K562 (cell line): ENCODE results near the gene BRAP. TPM values are rescaled to one million over a fixed set of nuclear protein-coding genes. Genes with fewer than 3 reads are reported as not detected.

Experiments
- ARID2 ChIP-seq: fragments of 450-650 bp; IDR thresholded peaks from 2 replicates; pipeline ENCODE4 v1.6.1; 2017; ENCODE audit warnings: antibody characterized with exemption, mild to moderate bottlenecking
- CBX1 ChIP-seq: sonication (generic); IDR thresholded peaks from 2 replicates; pipeline ENCODE4 v1.6.1; 2016; ENCODE audit warnings: antibody characterized with exemption, low read depth, mild to moderate bottlenecking
- DLX4 ChIP-seq: fragments of 250-450 bp; sonication (Bioruptor Pico); IDR thresholded peaks from 2 replicates; pipeline ENCODE4 v1.6.1; 2021; ENCODE audit warnings: mild to moderate bottlenecking
- E2F3 ChIP-seq: fragments of 250-450 bp; sonication (Bioruptor Pico); IDR thresholded peaks from 2 replicates; pipeline ENCODE4 v1.4.0; 2020; ENCODE audit warnings: mild to moderate bottlenecking
- ELF1 ChIP-seq: fragments of 200-800 bp; sonication (Bioruptor generic); IDR thresholded peaks from 2 replicates; pipeline ENCODE4 v1.6.1; 2016; ENCODE audit warnings: missing genetic modification characterization, missing compliant biosample characterization
- ETS2 ChIP-seq: IDR thresholded peaks from 2 replicates; pipeline ENCODE4 v1.6.1; 2016; ENCODE audit warnings: borderline replicate concordance, missing genetic modification characterization, mild to moderate bottlenecking, moderate library complexity, missing compliant biosample characterization; ENCODE audit not compliant: poor library complexity, severe bottlenecking
- GABPA ChIP-seq: fragments of 200-800 bp; sonication (Bioruptor generic); conservative IDR thresholded peaks from 2 replicates; pipeline ENCODE4 v1.6.1; 2016; ENCODE audit warnings: low read depth, missing genetic modification characterization, missing compliant biosample characterization
- GTF2B ChIP-seq: IDR thresholded peaks from 2 replicates; pipeline ENCODE4 v1.6.1; 2011; ENCODE audit not compliant: insufficient read length; ENCODE audit errors: extremely low read depth
- GTF2F1 ChIP-seq: IDR thresholded peaks from 2 replicates; pipeline ENCODE4 v1.6.1; 2011; ENCODE audit warnings: low read depth, low read length, improper control_type of control experiment
- ILF3 ChIP-seq: fragments of 450-650 bp; IDR thresholded peaks from 2 replicates; pipeline ENCODE4 v1.6.1; 2018; ENCODE audit warnings: antibody characterized with exemption, mild to moderate bottlenecking, moderate library complexity, borderline replicate concordance
- JUND ChIP-seq, 2 experiments: IDR thresholded peaks; 2 replicates in 1 of 2; 3 replicates in 1 of 2; pipeline ENCODE4 v1.6.1; 2011; ENCODE audit warnings: borderline replicate concordance in 2 of 2, low read depth in 2 of 2, low read length in 2 of 2, improper control_type of control experiment in 1 of 2, missing biosample characterization in 1 of 2, missing genetic modification characterization in 1 of 2, missing genetic modification reagents in 1 of 2
- KDM2B ChIP-seq: fragments of 250-450 bp; sonication (Bioruptor Pico); IDR thresholded peaks from 2 replicates; pipeline ENCODE4 v1.8.0; 2021; ENCODE audit warnings: mild to moderate bottlenecking, moderate library complexity
- MAX ChIP-seq: sonication (generic); formaldehyde crosslinking; IDR thresholded peaks from 2 replicates; pipeline ENCODE4 v1.9.0; 2022; ENCODE audit warnings: mild to moderate bottlenecking, missing genetic modification reagents
- OTX1 ChIP-seq: fragments of 450-650 bp; formaldehyde crosslinking; IDR thresholded peaks from 2 replicates; pipeline ENCODE4 v1.4.0; 2022; ENCODE audit warnings: mild to moderate bottlenecking
- PREB ChIP-seq: sonication (generic); formaldehyde crosslinking; IDR thresholded peaks from 2 replicates; pipeline ENCODE4 v1.8.1; 2023; ENCODE audit warnings: mild to moderate bottlenecking, missing genetic modification reagents
- TFAP4 ChIP-seq: sonication (generic); formaldehyde crosslinking; IDR thresholded peaks from 2 replicates; pipeline ENCODE4 v1.8.0; 2022; ENCODE audit warnings: missing genetic modification reagents, mild to moderate bottlenecking, moderate library complexity, borderline replicate concordance
- USF2 ChIP-seq: sonication (generic); formaldehyde crosslinking; IDR thresholded peaks from 2 replicates; pipeline ENCODE4 v1.5.0; 2020; ENCODE audit warnings: missing genetic modification reagents
- VEZF1 ChIP-seq: fragments of 200-800 bp; sonication (Bioruptor generic); IDR thresholded peaks from 2 replicates; pipeline ENCODE4 v1.6.1; 2017; ENCODE audit warnings: missing genetic modification characterization, missing compliant biosample characterization
- ZNF12 ChIP-seq: sonication (generic); formaldehyde crosslinking; IDR thresholded peaks from 2 replicates; pipeline ENCODE4 v1.4.0; 2020; ENCODE audit warnings: mild to moderate bottlenecking, missing genetic modification reagents
- ZNF354B ChIP-seq: fragments of 250-450 bp; sonication (Bioruptor Pico); IDR thresholded peaks from 2 replicates; pipeline ENCODE4 v1.4.0; 2020
- ZNF431 ChIP-seq: sonication (generic); formaldehyde crosslinking; IDR thresholded peaks from 2 replicates; pipeline ENCODE4 v1.8.0; 2022; ENCODE audit warnings: mild to moderate bottlenecking, missing genetic modification reagents
- polyA plus RNA-seq, 8 experiments: library from polyadenylated mRNA; depleted of rRNA in 4 of 8; stranded (reverse) in 5 of 8; unstranded in 3 of 8; fragments of >200 nt; fragmentation: Nextera tagmentation in 2 of 8; fragmentation: Illumina TruSeq in 1 of 8; extraction: Ambion mirVana in 2 of 8; extraction: Trizol in 1 of 8; gene quantifications; 2 replicates each; pipeline versions ENCODE4 v1.2.1 to v1.2.3, GENCODE V29; 2011 to 2014; ENCODE audit warnings: inconsistent platforms in 1 of 8, missing spikeins in 1 of 8
- total RNA-seq, 7 experiments: library from RNA; depleted of rRNA in 6 of 7; stranded (reverse); fragments of >200 nt in 6 of 7; fragmentation: Illumina TruSeq in 2 of 7; extraction: Trizol in 2 of 7; gene quantifications; 2 replicates each; pipeline versions ENCODE4 v1.2.1 to v1.2.3, GENCODE V29; 2011 to 2021; ENCODE audit warnings: low replicate concordance in 1 of 7

BRAP gene
- total and polyA plus RNA-seq, 9 of the 15 experiments (the other 6 are each of a cell fraction or from before 2014, with no cell fraction given): 2.2 to 32.6 (median 27.5) TPM

GRCh38 chr12:111599453-111600204 lies 86.1 kb downstream of the BRAP start (continued):
- TF ChIP-seq ZNF431 (CRISPR knock-in tag) (no peak), TFAP4 (peak; percentile 82), ETS2 (no peak), USF2 (CRISPR knock-in tag) (peak; percentile 89), GABPA (peak; percentile 100), ZNF12 (CRISPR knock-in tag) (no peak), ARID2 (no peak), MAX (CRISPR knock-in tag) (peak; percentile 77), GTF2B (no peak), VEZF1 (CRISPR knock-in tag) (peak; percentile 93), ELF1 (peak; percentile 82; the same call in 1 of the 2 replicates), CBX1 (no peak; the same call in 1 of the 2 replicates), PREB (no peak), ZNF354B (no peak), E2F3 (CRISPR knock-in tag) (no peak; the same call in 1 of the 2 replicates), ILF3 (no peak), KDM2B (CRISPR knock-in tag) (0 out of 2 replicates have a peak, but pooled peaks have one; percentile 66), GTF2F1 (no peak), JUND (IDR thresholded peaks at IDR 0.05; ENCODE audit: borderline replicate concordance, low read depth, low read length) (peak; percentile 2; the same call in 1 of the 2 replicates), JUND (tag; IDR thresholded peaks at IDR 0.05; ENCODE audit: borderline replicate concordance, low read depth, low read length) (no peak; the same call in 2 of the 3 replicates), OTX1 (CRISPR knock-in tag) (no peak), DLX4 (no peak)
